Esophagus muscularis mucosa (tissue), 3 donors: Measurements from ENCODE around the gene TUBGCP2.

Experiments used
- CTCF ChIP-seq, 3 experiments: fragments of 200-600 bp in 2 of 3; fragments of 450-650 bp in 1 of 3; sonication (generic) in 2 of 3; IDR thresholded peaks; one replicate each; pipeline ENCODE4 v1.5.1; 2017 to 2019; ENCODE audit warnings: antibody characterized with exemption in 3 of 3, mild to moderate bottlenecking in 2 of 3, moderate library complexity in 1 of 3
- EP300 ChIP-seq: sonication (generic); formaldehyde crosslinking; IDR thresholded peaks from one replicate; pipeline ENCODE4 v1.6.1; 2017; ENCODE audit warnings: antibody characterized with exemption

- TF ChIP-seq CTCF (IDR thresholded peaks at IDR 0.05) (no peak), EP300 (no peak)
Observed at GRCh38 chr10:133295426-133296320, 13.0 kb downstream of the TUBGCP2 start.
